ENCODE results near the gene TRMT11. TPM values are rescaled to one million over a fixed set of nuclear protein-coding genes. Genes with fewer than 3 reads are reported as not detected.
A peak's percentile ranks its signal among the peaks of the same experiment; 100 is the strongest.

TRMT11 gene
- total and polyA plus RNA-seq, 5 donors from 2014 or later, result 5.7 to 16.9 (median 9.8) TPM

- H3K4me3 ChIP-seq (ENCODE audit: low read depth, low read length), result peak overlapping the region; percentile 67
- no peaks in the 10 kb centered on the region for H3K27me3 Mint-ChIP-seq
- peak overlapping the region; percentile 57 for H3K27ac ChIP-seq (ENCODE audit: insufficient read depth, low read length, poor library complexity, severe bottlenecking)
- peaks cover 23 to 28% (median 24%) of the 10 kb centered on the region in 4 donors for H3K4me1 Mint-ChIP-seq
- peak overlapping the region in 2 of 3 donors; percentile 4 to 72 for H3K27ac Mint-ChIP-seq
- H3K27me3 ChIP-seq (ENCODE audit: control insufficient read depth, insufficient read depth, low read length), result no peaks in the 10 kb centered on the region
- peaks cover 36% of the 10 kb centered on the region for H3K36me3 ChIP-seq (ENCODE audit: control insufficient read depth, insufficient read depth, low read length)
- no peaks in the 10 kb centered on the region for H3K9me3 ChIP-seq (ENCODE audit: control insufficient read depth in 2 of 2, low read length in 2 of 2)
- peak; percentile 47 to 68 for ATAC-seq (ENCODE audit: low read depth in 2 of 2)
- H3K4me1 ChIP-seq (ENCODE audit: control insufficient read depth, insufficient read depth, low read length, poor library complexity, severe bottlenecking), result peaks cover 12% of the 10 kb centered on the region
- peak overlapping the region; percentile 12 to 90 (median 56) for H3K4me3 Mint-ChIP-seq
- DNase-seq, result peak in 1 of 3 donors; percentile 72
- H3K36me3 Mint-ChIP-seq, result peaks cover 40% of the 10 kb centered on the region
- no peaks in the 10 kb centered on the region for H3K9me3 Mint-ChIP-seq
Measured at GRCh38 chr6:126002755-126003679, 16.7 kb downstream of the TRMT11 start.

GRCh38 chr6:126007800-126008199 lies 21.5 kb downstream of the TRMT11 start:
- no peak overlapping the region for H3K4me3 ChIP-seq (ENCODE audit: low read depth, low read length)
- H3K27me3 Mint-ChIP-seq, result no peaks in the 10 kb centered on the region
- no peaks in the 10 kb centered on the region for H3K9me3 ChIP-seq (ENCODE audit: control insufficient read depth in 2 of 2, low read length in 2 of 2)
- H3K27ac Mint-ChIP-seq, result no peak overlapping the region
- H3K27ac ChIP-seq (ENCODE audit: insufficient read depth, low read length, poor library complexity, severe bottlenecking), result no peak overlapping the region
- H3K4me1 Mint-ChIP-seq, result peaks cover 11 to 12% (median 11%) of the 10 kb centered on the region in 4 donors
- no peak overlapping the region for H3K4me3 Mint-ChIP-seq
- ATAC-seq (ENCODE audit: low read depth in 2 of 2), result no peak
- H3K36me3 ChIP-seq (ENCODE audit: control insufficient read depth, insufficient read depth, low read length), result peaks cover 38% of the 10 kb centered on the region
- H3K9me3 Mint-ChIP-seq, result no peaks in the 10 kb centered on the region
- H3K36me3 Mint-ChIP-seq, result peaks cover 42% of the 10 kb centered on the region
- no peak for DNase-seq
- peaks cover 5% of the 10 kb centered on the region for H3K4me1 ChIP-seq (ENCODE audit: control insufficient read depth, insufficient read depth, low read length, poor library complexity, severe bottlenecking)
- no peaks in the 10 kb centered on the region for H3K27me3 ChIP-seq (ENCODE audit: control insufficient read depth, insufficient read depth, low read length)

DNA sequence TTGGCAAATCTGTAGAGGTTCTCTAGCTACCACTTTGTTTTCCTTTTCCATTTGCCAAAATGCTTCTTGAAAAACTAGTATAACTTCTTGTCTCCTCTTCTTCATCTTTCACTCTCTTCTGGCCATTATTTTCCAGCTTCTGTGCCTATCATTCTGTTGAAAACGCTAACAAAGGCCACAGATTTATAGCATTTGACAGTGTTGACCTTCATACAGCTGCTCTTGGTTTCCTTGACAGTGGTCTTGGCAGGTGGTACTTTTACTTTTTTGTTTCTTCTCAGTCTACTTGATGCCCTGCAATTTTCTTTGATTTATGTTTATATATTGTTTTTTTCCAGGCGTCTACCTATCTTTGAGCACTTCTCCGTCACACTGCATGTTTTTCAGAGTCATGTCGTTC lies 23.7 kb downstream of the TRMT11 start:
- no peak overlapping the region for H3K27ac Mint-ChIP-seq

GRCh38 chr6:126015863-126016262 lies 29.5 kb downstream of the TRMT11 start:
- peaks cover 61% of the 10 kb centered on the region for H3K36me3 ChIP-seq (ENCODE audit: control insufficient read depth, insufficient read depth, low read length)
- H3K9me3 ChIP-seq (ENCODE audit: control insufficient read depth in 2 of 2, low read length in 2 of 2), result no peaks in the 10 kb centered on the region
- Mint-ChIP-seq H3K4me3 (no peak overlapping the region), H3K9me3 (no peaks in the 10 kb centered on the region), H3K27ac (peak overlapping the region in 1 of 3 donors; percentile 22), H3K4me1 (peaks cover 0 to 9% (median 0%) of the 10 kb centered on the region in 4 donors), H3K27me3 (no peaks in the 10 kb centered on the region), H3K36me3 (peaks cover 53% of the 10 kb centered on the region)
- H3K27me3 ChIP-seq (ENCODE audit: control insufficient read depth, insufficient read depth, low read length), result no peaks in the 10 kb centered on the region
- no peaks in the 10 kb centered on the region for H3K4me1 ChIP-seq (ENCODE audit: control insufficient read depth, insufficient read depth, low read length, poor library complexity, severe bottlenecking)
- no peak for DNase-seq
- H3K4me3 ChIP-seq (ENCODE audit: low read depth, low read length), result no peak overlapping the region
- ATAC-seq (ENCODE audit: low read depth in 2 of 2), result no peak
- no peak overlapping the region for H3K27ac ChIP-seq (ENCODE audit: insufficient read depth, low read length, poor library complexity, severe bottlenecking)

More for the DNA sequence above, 23.7 kb downstream of the TRMT11 start:
- peaks cover 56% of the 10 kb centered on the region for H3K36me3 ChIP-seq (ENCODE audit: control insufficient read depth, insufficient read depth, low read length)
- H3K27ac ChIP-seq (ENCODE audit: insufficient read depth, low read length, poor library complexity, severe bottlenecking), result no peak overlapping the region
- no peak for DNase-seq
- no peaks in the 10 kb centered on the region for H3K27me3 Mint-ChIP-seq
- no peak overlapping the region for H3K4me3 ChIP-seq (ENCODE audit: low read depth, low read length)
- peaks cover 0 to 4% (median 0%) of the 10 kb centered on the region in 4 donors for H3K4me1 Mint-ChIP-seq
- peaks cover 42% of the 10 kb centered on the region for H3K36me3 Mint-ChIP-seq
- no peak for ATAC-seq (ENCODE audit: low read depth in 2 of 2)
- no peaks in the 10 kb centered on the region for H3K4me1 ChIP-seq (ENCODE audit: control insufficient read depth, insufficient read depth, low read length, poor library complexity, severe bottlenecking)
- no peaks in the 10 kb centered on the region for H3K27me3 ChIP-seq (ENCODE audit: control insufficient read depth, insufficient read depth, low read length)
- H3K9me3 ChIP-seq (ENCODE audit: control insufficient read depth in 2 of 2, low read length in 2 of 2), result no peaks in the 10 kb centered on the region
- no peaks in the 10 kb centered on the region for H3K9me3 Mint-ChIP-seq
- no peak overlapping the region for H3K4me3 Mint-ChIP-seq

- ATAC-seq (ENCODE audit: low read depth in 2 of 2), result no peak
- H3K36me3 ChIP-seq (ENCODE audit: control insufficient read depth, insufficient read depth, low read length), result peaks cover 61% of the 10 kb centered on the region
- H3K36me3 Mint-ChIP-seq, result peaks cover 56% of the 10 kb centered on the region
Measured at GRCh38 chr6:126016591-126016990, 30.3 kb downstream of the TRMT11 start.

DNA sequence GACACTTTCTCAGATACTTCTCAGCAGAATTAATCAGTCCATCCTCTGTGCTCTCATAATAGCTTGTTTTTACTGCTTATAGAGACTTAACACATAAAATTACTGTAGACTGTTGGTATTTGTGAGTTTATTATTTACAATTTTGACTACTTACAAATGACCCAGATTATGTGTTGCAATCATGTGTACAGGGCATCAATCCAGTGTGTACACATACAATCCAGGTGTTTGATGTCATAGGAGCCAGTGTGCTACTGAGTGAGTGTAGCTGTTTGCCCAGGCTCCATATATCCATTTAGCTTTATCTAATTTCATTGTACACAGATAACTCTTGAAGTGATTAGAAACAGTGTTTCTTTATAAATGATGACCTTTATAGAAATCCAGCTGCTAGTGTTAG lies 31.3 kb downstream of the TRMT11 start:
- Mint-ChIP-seq H3K27ac (no peak overlapping the region), H3K4me3 (no peak overlapping the region), H3K36me3 (peaks cover 52% of the 10 kb centered on the region), H3K9me3 (no peaks in the 10 kb centered on the region), H3K4me1 (peaks cover 0 to 9% (median 0%) of the 10 kb centered on the region in 4 donors), H3K27me3 (no peaks in the 10 kb centered on the region)
- Histone ChIP-seq H3K36me3 (ENCODE audit: control insufficient read depth, insufficient read depth, low read length) (peaks cover 59% of the 10 kb centered on the region), H3K27ac (ENCODE audit: insufficient read depth, low read length, poor library complexity, severe bottlenecking) (no peak overlapping the region), H3K4me1 (ENCODE audit: control insufficient read depth, insufficient read depth, low read length, poor library complexity, severe bottlenecking) (no peaks in the 10 kb centered on the region), H3K27me3 (ENCODE audit: control insufficient read depth, insufficient read depth, low read length) (no peaks in the 10 kb centered on the region), H3K4me3 (ENCODE audit: low read depth, low read length) (no peak overlapping the region), H3K9me3 (ENCODE audit: control insufficient read depth in 2 of 2, low read length in 2 of 2) (no peaks in the 10 kb centered on the region)
- no peak for DNase-seq
- no peak for ATAC-seq (ENCODE audit: low read depth in 2 of 2)

More at GRCh38 chr6:126016591-126016990, 30.3 kb downstream of the TRMT11 start:
- Mint-ChIP-seq H3K27me3 (no peaks in the 10 kb centered on the region), H3K4me1 (peaks cover 0 to 9% (median 0%) of the 10 kb centered on the region in 4 donors), H3K9me3 (no peaks in the 10 kb centered on the region), H3K4me3 (no peak overlapping the region), H3K27ac (no peak overlapping the region)
- Histone ChIP-seq H3K9me3 (ENCODE audit: control insufficient read depth in 2 of 2, low read length in 2 of 2) (no peaks in the 10 kb centered on the region), H3K27ac (ENCODE audit: insufficient read depth, low read length, poor library complexity, severe bottlenecking) (peak overlapping the region; percentile 0), H3K27me3 (ENCODE audit: control insufficient read depth, insufficient read depth, low read length) (no peaks in the 10 kb centered on the region), H3K4me3 (ENCODE audit: low read depth, low read length) (no peak overlapping the region), H3K4me1 (ENCODE audit: control insufficient read depth, insufficient read depth, low read length, poor library complexity, severe bottlenecking) (no peaks in the 10 kb centered on the region)
- no peak for DNase-seq

DNA sequence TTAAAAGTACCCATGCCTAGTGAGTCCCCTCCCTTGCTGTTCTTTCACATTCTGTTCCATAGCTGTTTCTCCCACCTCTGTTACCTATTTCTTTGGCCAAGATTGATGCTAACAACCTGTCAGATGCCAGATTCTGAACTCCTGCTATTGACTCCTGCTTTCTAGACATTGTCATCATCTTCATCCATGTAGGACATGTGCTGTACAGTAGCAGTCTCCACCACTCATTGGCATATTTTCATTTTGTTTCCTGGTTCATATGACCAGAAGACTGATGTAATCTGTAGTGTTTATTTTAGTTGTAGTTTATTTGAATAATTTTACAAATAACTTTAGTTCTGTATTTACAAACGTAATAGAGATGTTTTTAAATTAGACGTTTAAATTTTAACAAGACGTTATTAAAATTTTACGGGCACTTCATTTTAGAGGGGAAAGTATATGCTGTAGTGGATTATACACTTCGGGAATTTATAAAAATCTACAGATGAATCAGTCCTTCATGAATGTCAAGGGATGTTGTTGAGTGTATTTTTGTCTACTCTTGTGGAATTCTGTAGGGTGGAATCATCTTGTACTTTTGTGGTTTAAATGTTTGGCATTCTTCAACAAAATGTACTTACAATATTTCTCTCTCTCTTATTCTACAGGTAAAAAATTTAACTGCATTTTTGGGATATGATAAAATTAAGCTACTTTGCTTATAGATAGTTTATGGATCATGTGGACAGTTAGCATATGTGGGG lies 34.1 kb downstream of the TRMT11 start:
- Histone ChIP-seq H3K36me3 (ENCODE audit: control insufficient read depth, insufficient read depth, low read length) (peaks cover 50% of the 10 kb centered on the region), H3K9me3 (ENCODE audit: control insufficient read depth in 2 of 2, low read length in 2 of 2) (no peaks in the 10 kb centered on the region), H3K27ac (ENCODE audit: insufficient read depth, low read length, poor library complexity, severe bottlenecking) (no peak overlapping the region), H3K4me1 (ENCODE audit: control insufficient read depth, insufficient read depth, low read length, poor library complexity, severe bottlenecking) (no peaks in the 10 kb centered on the region), H3K27me3 (ENCODE audit: control insufficient read depth, insufficient read depth, low read length) (no peaks in the 10 kb centered on the region), H3K4me3 (ENCODE audit: low read depth, low read length) (no peak overlapping the region)
- ATAC-seq (ENCODE audit: low read depth in 2 of 2) (no peak), DNase-seq (no peak)
- no peaks in the 10 kb centered on the region for H3K9me3 Mint-ChIP-seq
- H3K4me3 Mint-ChIP-seq, result no peak overlapping the region
- H3K4me1 Mint-ChIP-seq, result peaks cover 0 to 6% (median 0%) of the 10 kb centered on the region in 4 donors
- no peaks in the 10 kb centered on the region for H3K27me3 Mint-ChIP-seq
- no peak overlapping the region for H3K27ac Mint-ChIP-seq
- H3K36me3 Mint-ChIP-seq, result peaks cover 55% of the 10 kb centered on the region

Data from CD4-positive, CD25-positive, alpha-beta regulatory T cell (primary cell).